Prostate gland (tissue), 2 donors: Measurements from ENCODE around the gene NAGS.

Experiments used
- CTCF ChIP-seq, 4 experiments: fragments of 200-600 bp in 2 of 4; fragments of 450-650 bp in 2 of 4; sonication (generic) in 2 of 4; IDR thresholded peaks; 1 replicate in 3 of 4; 2 replicates in 1 of 4; pipeline ENCODE4 v1.5.1; 2016 to 2019; ENCODE audit warnings: antibody characterized with exemption in 4 of 4, mild to moderate bottlenecking in 2 of 4, moderate library complexity in 2 of 4
- POLR2AphosphoS5 ChIP-seq: sonication (generic); formaldehyde crosslinking; IDR thresholded peaks from one replicate; pipeline ENCODE4 v1.6.1; 2017; ENCODE audit warnings: antibody characterized with exemption

GRCh38 chr17:44033861-44034408 is 29.5 kb downstream of the NAGS start:
- TF ChIP-seq POLR2AphosphoS5: no peak
- no peak for TF ChIP-seq CTCF (IDR thresholded peaks at IDR 0.05)
